ENCODE data around the gene MPHOSPH8.
"Not testable (repeated sequence)": the region's sequence is repeated elsewhere in the genome, so short reads cannot be mapped to it uniquely, and the experiment has no call there.

MPHOSPH8 gene

GRCh38 chr13:19605161-19605955, 28.1 kb upstream of the MPHOSPH8 start:
- H3K27ac Mint-ChIP-seq = no peak overlapping the region
- H3K9me3 Mint-ChIP-seq = peaks cover 9% of the 10 kb centered on the region
- peaks cover 46% of the 10 kb centered on the region for H3K27me3 Mint-ChIP-seq
- no peak overlapping the region for H3K4me3 Mint-ChIP-seq
- ATAC-seq = no peak
- H3K36me3 Mint-ChIP-seq = peaks cover 8% of the 10 kb centered on the region
- no peaks in the 10 kb centered on the region for H3K4me1 Mint-ChIP-seq

- H3K36me3 Mint-ChIP-seq = peaks cover 8% of the 10 kb centered on the region
- no peak for ATAC-seq
- H3K4me3 Mint-ChIP-seq = no peak overlapping the region
- H3K27me3 Mint-ChIP-seq = peaks cover 38% of the 10 kb centered on the region
- H3K4me1 Mint-ChIP-seq = no peaks in the 10 kb centered on the region
- peaks cover 9% of the 10 kb centered on the region for H3K9me3 Mint-ChIP-seq
- no peak overlapping the region for H3K27ac Mint-ChIP-seq
These were observed 27.3 kb upstream of the MPHOSPH8 start for GRCh38 chr13:19606152-19606551.

- H3K9me3 Mint-ChIP-seq = peaks cover 9% of the 10 kb centered on the region
- H3K4me1 Mint-ChIP-seq = no peaks in the 10 kb centered on the region
- H3K4me3 Mint-ChIP-seq = no peak overlapping the region
- H3K27me3 Mint-ChIP-seq = peaks cover 34% of the 10 kb centered on the region
- no peak for ATAC-seq
- H3K36me3 Mint-ChIP-seq = peaks cover 8% of the 10 kb centered on the region
- H3K27ac Mint-ChIP-seq = no peak overlapping the region
These were observed 26.7 kb upstream of the MPHOSPH8 start for GRCh38 chr13:19606737-19607136.

- Mint-ChIP-seq H3K36me3 (peaks cover 8% of the 10 kb centered on the region), H3K4me1 (no peaks in the 10 kb centered on the region), H3K27ac (no peak overlapping the region), H3K27me3 (peaks cover 30% of the 10 kb centered on the region), H3K4me3 (no peak overlapping the region), H3K9me3 (peaks cover 9% of the 10 kb centered on the region)
- no peak for ATAC-seq
These were observed 25.9 kb upstream of the MPHOSPH8 start for GRCh38 chr13:19607523-19608078.

- ATAC-seq = no peak
- no peak overlapping the region for H3K4me3 Mint-ChIP-seq
- H3K27me3 Mint-ChIP-seq = peaks cover 71% of the 10 kb centered on the region
- H3K9me3 Mint-ChIP-seq = peaks cover 7% of the 10 kb centered on the region
- H3K4me1 Mint-ChIP-seq = no peaks in the 10 kb centered on the region
- H3K27ac Mint-ChIP-seq = no peak overlapping the region
- H3K36me3 Mint-ChIP-seq = peaks cover 7% of the 10 kb centered on the region
These were observed 14.5 kb upstream of the MPHOSPH8 start for GRCh38 chr13:19618977-19619376.

GRCh38 chr13:19622193-19622592, 11.3 kb upstream of the MPHOSPH8 start:
- Mint-ChIP-seq H3K4me1 (no peaks in the 10 kb centered on the region), H3K9me3 (peaks cover 7% of the 10 kb centered on the region), H3K36me3 (peaks cover 7% of the 10 kb centered on the region), H3K27ac (no peak overlapping the region), H3K4me3 (no peak overlapping the region), H3K27me3 (peaks cover 61% of the 10 kb centered on the region)
- ATAC-seq = no peak

GRCh38 chr13:19624265-19624664, 9.2 kb upstream of the MPHOSPH8 start:
- H3K27ac Mint-ChIP-seq = no peak overlapping the region
- no peaks in the 10 kb centered on the region for H3K36me3 Mint-ChIP-seq
- H3K4me1 Mint-ChIP-seq = no peaks in the 10 kb centered on the region
- no peak overlapping the region for H3K4me3 Mint-ChIP-seq
- peaks cover 46% of the 10 kb centered on the region for H3K27me3 Mint-ChIP-seq
- no peaks in the 10 kb centered on the region for H3K9me3 Mint-ChIP-seq
- no peak for ATAC-seq

GRCh38 chr13:19632915-19633478, 462 bp upstream of the MPHOSPH8 start:
- H3K9me3 Mint-ChIP-seq = peaks cover 3% of the 10 kb centered on the region
- peaks cover 31% of the 10 kb centered on the region for H3K4me1 Mint-ChIP-seq
- no peak for ATAC-seq
- H3K4me3 Mint-ChIP-seq = peak overlapping the region; percentile 99
- peaks cover 8% of the 10 kb centered on the region for H3K36me3 Mint-ChIP-seq
- H3K27ac Mint-ChIP-seq = peak overlapping the region; percentile 97
- H3K27me3 Mint-ChIP-seq = no peaks in the 10 kb centered on the region

- no peaks in the 10 kb centered on the region for H3K27me3 Mint-ChIP-seq
- peaks cover 39% of the 10 kb centered on the region for H3K4me1 Mint-ChIP-seq
- H3K36me3 Mint-ChIP-seq = peaks cover 13% of the 10 kb centered on the region
- peaks cover 3% of the 10 kb centered on the region for H3K9me3 Mint-ChIP-seq
- no peak for ATAC-seq
- peak overlapping the region; percentile 99 for H3K4me3 Mint-ChIP-seq
- H3K27ac Mint-ChIP-seq = peak overlapping the region; percentile 97
These were observed 839 bp downstream of the MPHOSPH8 start for GRCh38 chr13:19634256-19634740.

- not testable (repeated sequence) for H3K27ac Mint-ChIP-seq, ATAC-seq, H3K36me3 Mint-ChIP-seq, H3K9me3 Mint-ChIP-seq, H3K27me3 Mint-ChIP-seq
- H3K4me1 Mint-ChIP-seq = peaks cover 43% of the 10 kb centered on the region
- H3K4me3 Mint-ChIP-seq = peak overlapping the region; percentile 57
These were observed 2.5 kb downstream of the MPHOSPH8 start for GRCh38 chr13:19635926-19636325.

GRCh38 chr13:19643652-19644051, 10.2 kb downstream of the MPHOSPH8 start:
- Mint-ChIP-seq H3K4me1 (peaks cover 32% of the 10 kb centered on the region), H3K9me3 (no peaks in the 10 kb centered on the region), H3K27me3 (no peaks in the 10 kb centered on the region), H3K36me3 (peaks cover 49% of the 10 kb centered on the region), H3K4me3 (no peak overlapping the region), H3K27ac (no peak overlapping the region)
- ATAC-seq = no peak

- peaks cover 51% of the 10 kb centered on the region for H3K36me3 Mint-ChIP-seq
- peak overlapping the region; percentile 44 for H3K27ac Mint-ChIP-seq
- H3K9me3 Mint-ChIP-seq = no peaks in the 10 kb centered on the region
- no peaks in the 10 kb centered on the region for H3K27me3 Mint-ChIP-seq
- no peak for ATAC-seq
- no peak overlapping the region for H3K4me3 Mint-ChIP-seq
- H3K4me1 Mint-ChIP-seq = peaks cover 24% of the 10 kb centered on the region
These were observed 11.5 kb downstream of the MPHOSPH8 start for GRCh38 chr13:19645000-19645399.

GRCh38 chr13:19646063-19646462, 12.6 kb downstream of the MPHOSPH8 start:
- ATAC-seq = no peak
- Mint-ChIP-seq H3K9me3 (no peaks in the 10 kb centered on the region), H3K4me1 (peaks cover 24% of the 10 kb centered on the region), H3K36me3 (peaks cover 61% of the 10 kb centered on the region), H3K4me3 (no peak overlapping the region), H3K27ac (no peak overlapping the region), H3K27me3 (no peaks in the 10 kb centered on the region)

- H3K4me1 Mint-ChIP-seq = peaks cover 9% of the 10 kb centered on the region
- H3K27me3 Mint-ChIP-seq = no peaks in the 10 kb centered on the region
- H3K9me3 Mint-ChIP-seq = no peaks in the 10 kb centered on the region
- no peak for ATAC-seq
- peaks cover 63% of the 10 kb centered on the region for H3K36me3 Mint-ChIP-seq
- no peak overlapping the region for H3K27ac Mint-ChIP-seq
- H3K4me3 Mint-ChIP-seq = no peak overlapping the region
These were observed 17.3 kb downstream of the MPHOSPH8 start for GRCh38 chr13:19650742-19651141.

- Mint-ChIP-seq H3K9me3 (no peaks in the 10 kb centered on the region), H3K36me3 (peaks cover 47% of the 10 kb centered on the region), H3K4me3 (no peak overlapping the region), H3K27ac (peak overlapping the region; percentile 36), H3K27me3 (no peaks in the 10 kb centered on the region), H3K4me1 (peaks cover 2% of the 10 kb centered on the region)
- ATAC-seq = no peak
These were observed 24.6 kb downstream of the MPHOSPH8 start for GRCh38 chr13:19657872-19658591.

Measured in stimulated activated memory B cell treated with anti-CD40 and anti-IgM and Interleukin-4, amounts not matched to agents 10 μg/mL and 1 μg/mL and 100 μg/mL, for 72 hours (primary cell).